Myometrial cell (primary cell): ENCODE measurements around the gene FEM1A. TPM values are rescaled to one million over a fixed set of nuclear protein-coding genes. Genes with fewer than 3 reads are reported as not detected.

Experiments
- total RNA-seq: library from RNA; depleted of rRNA; stranded (reverse); fragments of >200 nt; gene quantifications from 2 replicates; pipeline ENCODE4 v1.2.3, GENCODE V29; 2015

Gene FEM1A
- total RNA-seq: 8.3 and 8.4 TPM in 2 replicates

GRCh38 chr19:4791183-4792018, at the start of gene FEM1A:
TSS of gene FEM1A (plus strand) at chr19:4791734. CDS start at chr19:4791855, 121 bp downstream.

GRCh38 chr19:4831304-4831978, 39.9 kb downstream of the FEM1A start, which contains the start of gene TICAM1:
TSS of gene TICAM1 (minus strand) at chr19:4831712. CDS start at chr19:4818377, 13,335 bp downstream.

Other genes starting within 250 kb of the FEM1A start
- 0.53 and 0.86 TPM in 2 replicates for gene SEMA6B, start 232.1 kb upstream of the FEM1A start, total RNA-seq
- 5.5 and 8.0 TPM in 2 replicates for gene TNFAIP8L1, start 152.2 kb upstream of the FEM1A start, total RNA-seq
- 254 and 310 TPM in 2 replicates for gene MYDGF, start 121.4 kb upstream of the FEM1A start, total RNA-seq
- gene DPP9, start 67.9 kb upstream of the FEM1A start, total RNA-seq: 93.0 and 172 TPM in 2 replicates
- 0.29 and 4.1 TPM in 2 replicates for gene TICAM1, start 40.0 kb downstream of the FEM1A start, total RNA-seq
- 257 and 267 TPM in 2 replicates for gene PLIN3, start 75.9 kb downstream of the FEM1A start, total RNA-seq
- not detected in 2 replicates for gene ARRDC5, start 111.2 kb downstream of the FEM1A start, total RNA-seq
- gene UHRF1, start 117.8 kb downstream of the FEM1A start, total RNA-seq: 37.9 and 39.5 TPM in 2 replicates
- 15.8 and 21.9 TPM in 2 replicates for gene KDM4B, start 177.4 kb downstream of the FEM1A start, total RNA-seq